ENCODE results near the gene SPATS2.
"Not testable (repeated sequence)": the region's sequence is repeated elsewhere in the genome, so short reads cannot be mapped to it uniquely, and the experiment has no call there.

Gene SPATS2

GRCh38 chr12:49410818-49411217 is 43.6 kb downstream of the SPATS2 start:
- no peak for DNase-seq (ENCODE audit: low spot score)

GRCh38 chr12:49413010-49413409 is 45.7 kb downstream of the SPATS2 start:
- DNase-seq (ENCODE audit: low spot score) = no peak

- no peak for DNase-seq (ENCODE audit: low spot score)
Measured at GRCh38 chr12:49413796-49414195, 46.5 kb downstream of the SPATS2 start.

- no peak for DNase-seq (ENCODE audit: low spot score)
Measured at GRCh38 chr12:49414364-49414763, 47.1 kb downstream of the SPATS2 start.

- no peak for DNase-seq (ENCODE audit: low spot score)
Measured at GRCh38 chr12:49415521-49415970, 48.3 kb downstream of the SPATS2 start.

GRCh38 chr12:49416892-49417291 is 49.6 kb downstream of the SPATS2 start:
- no peak for DNase-seq (ENCODE audit: low spot score)

GRCh38 chr12:49417558-49417957 is 50.3 kb downstream of the SPATS2 start:
- DNase-seq (ENCODE audit: low spot score) = no peak

- no peak for DNase-seq (ENCODE audit: low spot score)
Measured at GRCh38 chr12:49420556-49420955, 53.3 kb downstream of the SPATS2 start.

GRCh38 chr12:49422114-49422513 is 54.9 kb downstream of the SPATS2 start:
- no peak for DNase-seq (ENCODE audit: low spot score)

- no peak for DNase-seq (ENCODE audit: low spot score)
Measured at GRCh38 chr12:49428793-49429192, 61.5 kb downstream of the SPATS2 start.

- DNase-seq (ENCODE audit: low spot score) = no peak
Measured at GRCh38 chr12:49432616-49433015, 65.4 kb downstream of the SPATS2 start.

GRCh38 chr12:49436799-49437198 is 69.5 kb downstream of the SPATS2 start:
- not testable (repeated sequence) for DNase-seq (ENCODE audit: low spot score)

GRCh38 chr12:49439042-49439441 is 71.8 kb downstream of the SPATS2 start:
- DNase-seq (ENCODE audit: low spot score) = no peak

GRCh38 chr12:49440035-49440434 is 72.8 kb downstream of the SPATS2 start:
- no peak for DNase-seq (ENCODE audit: low spot score)

GRCh38 chr12:49442915-49443314 is 75.7 kb downstream of the SPATS2 start:
- no peak for DNase-seq (ENCODE audit: low spot score)

GRCh38 chr12:49446571-49446970 is 79.3 kb downstream of the SPATS2 start:
- DNase-seq (ENCODE audit: low spot score) = no peak

- no peak for DNase-seq (ENCODE audit: low spot score)
Measured at GRCh38 chr12:49448858-49449257, 81.6 kb downstream of the SPATS2 start.

GRCh38 chr12:49451468-49452259 is 84.4 kb downstream of the SPATS2 start:
- DNase-seq (ENCODE audit: low spot score) = no peak

GRCh38 chr12:49455501-49455900 is 88.2 kb downstream of the SPATS2 start:
- no peak for DNase-seq (ENCODE audit: low spot score)

GRCh38 chr12:49456131-49456679 is 88.9 kb downstream of the SPATS2 start:
- DNase-seq (ENCODE audit: low spot score) = no peak

- DNase-seq (ENCODE audit: low spot score) = no peak
Measured at GRCh38 chr12:49458816-49459215, 91.6 kb downstream of the SPATS2 start.

- no peak for DNase-seq (ENCODE audit: low spot score)
Measured at GRCh38 chr12:49461221-49461620, 94.0 kb downstream of the SPATS2 start.

GRCh38 chr12:49462083-49462744 is 95.0 kb downstream of the SPATS2 start:
- DNase-seq (ENCODE audit: low spot score) = no peak

Data from CD4-positive, alpha-beta T cell treated with Interleukin-2 at 100 ng/mL for 4 hours (primary cell).